LNCaP clone FGC (cell line): ENCODE results near the gene REL.

ENCODE experiments used
- DNase-seq: peaks from one replicate; pipeline ENCODE4 v3.0.0-alpha.2; 2011; ENCODE audit warnings: low read depth
- H3K4me3 ChIP-seq: 2 replicates; pipeline ENCODE4 v1.5.1; 2011; ENCODE audit warnings: mild to moderate bottlenecking, low read depth, low read length, control low read depth
- TF ChIP-seq, protein P1 (sequence below): IDR thresholded peaks from 2 replicates; pipeline ENCODE4 v1.5.1; 2012; ENCODE audit warnings: mild to moderate bottlenecking; ENCODE audit not compliant: control insufficient read depth, insufficient read depth; ENCODE audit errors: extremely low read depth

REL gene

DNA sequence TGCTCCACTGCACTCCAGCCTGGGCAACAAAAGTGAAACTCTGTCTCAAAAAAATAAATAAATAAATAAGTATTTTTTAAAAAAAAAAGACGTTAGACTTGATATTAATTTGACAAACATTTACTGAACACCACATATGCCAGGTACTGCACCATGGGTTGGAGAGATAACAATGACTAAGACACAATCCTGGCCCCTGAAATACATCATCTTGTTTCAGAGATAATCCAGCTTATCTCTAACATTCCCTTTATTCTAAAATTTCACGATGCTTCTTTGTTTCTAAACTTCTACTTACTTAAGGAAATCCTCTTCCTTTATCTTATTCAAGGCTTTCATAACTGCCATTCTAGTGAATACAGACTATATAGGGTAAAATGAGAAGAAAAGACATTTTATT is 81.2 kb downstream of the REL start:
- no peak for DNase-seq
- TF ChIP-seq, protein P1, sequence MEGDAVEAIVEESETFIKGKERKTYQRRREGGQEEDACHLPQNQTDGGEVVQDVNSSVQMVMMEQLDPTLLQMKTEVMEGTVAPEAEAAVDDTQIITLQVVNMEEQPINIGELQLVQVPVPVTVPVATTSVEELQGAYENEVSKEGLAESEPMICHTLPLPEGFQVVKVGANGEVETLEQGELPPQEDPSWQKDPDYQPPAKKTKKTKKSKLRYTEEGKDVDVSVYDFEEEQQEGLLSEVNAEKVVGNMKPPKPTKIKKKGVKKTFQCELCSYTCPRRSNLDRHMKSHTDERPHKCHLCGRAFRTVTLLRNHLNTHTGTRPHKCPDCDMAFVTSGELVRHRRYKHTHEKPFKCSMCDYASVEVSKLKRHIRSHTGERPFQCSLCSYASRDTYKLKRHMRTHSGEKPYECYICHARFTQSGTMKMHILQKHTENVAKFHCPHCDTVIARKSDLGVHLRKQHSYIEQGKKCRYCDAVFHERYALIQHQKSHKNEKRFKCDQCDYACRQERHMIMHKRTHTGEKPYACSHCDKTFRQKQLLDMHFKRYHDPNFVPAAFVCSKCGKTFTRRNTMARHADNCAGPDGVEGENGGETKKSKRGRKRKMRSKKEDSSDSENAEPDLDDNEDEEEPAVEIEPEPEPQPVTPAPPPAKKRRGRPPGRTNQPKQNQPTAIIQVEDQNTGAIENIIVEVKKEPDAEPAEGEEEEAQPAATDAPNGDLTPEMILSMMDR: no peak
- H3K4me3 ChIP-seq: no peak overlapping the region

DNA sequence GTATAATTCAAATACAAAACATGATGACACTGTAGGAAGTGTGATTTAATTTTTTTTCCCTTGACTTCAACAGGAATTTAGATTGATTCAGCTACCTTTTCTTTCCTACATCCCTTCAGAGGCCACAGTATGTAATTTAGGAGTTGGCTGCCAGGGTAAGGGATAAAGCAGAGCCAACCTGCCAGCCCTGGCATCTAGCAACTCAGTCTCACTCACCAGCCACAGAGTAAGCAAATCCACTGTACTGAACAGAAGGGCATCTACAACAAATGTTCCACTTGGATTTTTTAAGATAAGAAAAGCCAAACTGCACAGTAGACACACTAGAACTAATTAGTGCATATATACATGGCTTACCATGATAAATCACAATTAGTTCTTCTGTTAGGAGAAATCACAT is 81.8 kb downstream of the REL start:
- DNase-seq: no peak
- TF ChIP-seq, protein P1: no peak
- no peak overlapping the region for H3K4me3 ChIP-seq

DNA sequence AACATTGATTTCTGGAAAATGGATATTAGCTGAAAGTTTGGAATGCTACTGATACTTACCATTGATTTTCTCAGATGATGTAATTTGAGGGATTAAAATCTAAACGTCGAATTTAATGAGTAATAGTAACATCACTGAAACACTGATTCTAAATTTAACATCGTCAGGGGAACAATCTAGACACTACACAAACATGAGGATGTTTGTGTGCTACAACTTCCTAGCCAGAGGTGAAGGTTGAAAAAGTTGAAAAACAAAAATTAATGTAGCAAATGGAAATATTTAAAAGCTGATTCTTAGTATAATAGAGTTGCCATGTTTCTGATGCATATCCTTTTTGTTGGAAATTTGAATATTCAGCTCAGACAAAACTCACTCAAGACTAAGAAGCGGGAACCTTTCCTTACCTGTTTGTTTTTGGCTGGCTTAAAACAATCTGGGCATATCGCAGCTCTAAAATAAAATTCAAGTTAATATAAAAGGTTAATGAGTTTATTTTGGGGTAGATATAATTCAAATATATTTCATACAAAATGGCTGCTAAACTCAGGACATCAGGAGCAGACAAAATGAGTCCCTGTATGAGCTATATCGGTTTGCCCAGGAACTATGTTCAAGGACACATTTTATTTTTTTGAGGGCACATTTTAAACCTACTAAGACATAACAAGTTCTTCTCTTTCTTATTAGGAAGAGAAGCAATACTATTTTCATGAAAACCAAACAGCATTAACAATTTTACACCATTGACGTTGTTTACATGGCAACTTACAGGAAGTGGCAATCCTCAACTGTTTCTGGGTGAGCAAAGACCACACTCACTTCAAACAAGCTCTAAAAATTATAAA is 83.5 kb downstream of the REL start:
- no peak for DNase-seq
- TF ChIP-seq, protein P1: no peak
- H3K4me3 ChIP-seq: no peak overlapping the region

DNA sequence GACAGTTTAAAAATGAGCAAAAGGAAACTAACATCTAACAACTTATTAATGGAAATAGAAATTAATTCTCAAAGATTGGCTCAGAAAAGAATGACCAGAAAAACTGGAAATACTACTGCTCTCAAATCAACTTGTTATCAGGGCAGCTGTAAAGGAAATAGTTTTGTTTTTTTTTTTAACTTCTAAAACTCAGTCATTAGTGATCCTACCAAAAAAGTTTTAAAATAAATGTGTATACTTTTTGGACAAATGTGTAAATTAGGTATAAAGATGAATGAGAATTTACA is 84.1 kb downstream of the REL start:
- TF ChIP-seq, protein P1: no peak
- no peak overlapping the region for H3K4me3 ChIP-seq
- DNase-seq: no peak

DNA sequence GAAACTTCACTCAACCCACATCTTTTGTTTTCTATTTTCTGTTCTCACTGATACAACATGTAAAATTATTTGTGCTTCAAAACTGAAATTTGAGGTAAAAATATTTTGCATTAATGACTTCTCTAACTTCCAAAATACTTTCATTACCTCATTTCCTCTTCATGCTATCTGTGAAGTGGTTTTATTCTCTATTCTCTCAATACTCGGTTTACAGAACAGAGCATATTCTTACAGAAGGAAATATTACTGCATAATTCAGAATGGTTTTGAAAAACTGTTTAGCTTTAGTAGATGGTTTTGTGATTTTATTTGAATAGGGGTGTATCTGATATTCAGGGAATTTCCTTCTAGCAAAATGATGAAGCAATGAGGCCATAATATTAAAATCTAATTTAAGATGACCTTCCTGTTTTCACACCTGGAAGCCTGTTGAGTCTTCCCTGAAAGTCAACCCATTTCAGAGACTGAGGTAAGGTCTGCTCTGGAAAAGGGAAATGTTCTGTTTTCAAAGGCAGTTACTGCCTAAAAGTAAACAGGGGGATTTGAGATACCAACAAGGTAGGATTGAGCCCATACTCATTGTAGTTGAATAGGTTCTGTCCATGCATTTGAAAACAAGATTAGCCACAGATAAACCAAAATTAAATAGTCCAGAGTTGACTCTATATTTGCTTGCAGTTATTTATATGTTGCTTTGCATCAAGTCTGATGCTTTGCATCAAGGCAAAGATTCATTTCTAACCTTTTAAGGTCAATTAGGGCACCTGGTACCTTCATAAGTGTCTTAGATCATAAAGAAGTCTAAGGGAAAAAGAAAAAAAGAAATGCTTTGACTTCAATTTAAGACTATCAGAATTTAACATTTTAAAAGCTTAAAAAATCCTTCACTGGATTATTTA is 85.4 kb downstream of the REL start:
- no peak overlapping the region for H3K4me3 ChIP-seq

DNA sequence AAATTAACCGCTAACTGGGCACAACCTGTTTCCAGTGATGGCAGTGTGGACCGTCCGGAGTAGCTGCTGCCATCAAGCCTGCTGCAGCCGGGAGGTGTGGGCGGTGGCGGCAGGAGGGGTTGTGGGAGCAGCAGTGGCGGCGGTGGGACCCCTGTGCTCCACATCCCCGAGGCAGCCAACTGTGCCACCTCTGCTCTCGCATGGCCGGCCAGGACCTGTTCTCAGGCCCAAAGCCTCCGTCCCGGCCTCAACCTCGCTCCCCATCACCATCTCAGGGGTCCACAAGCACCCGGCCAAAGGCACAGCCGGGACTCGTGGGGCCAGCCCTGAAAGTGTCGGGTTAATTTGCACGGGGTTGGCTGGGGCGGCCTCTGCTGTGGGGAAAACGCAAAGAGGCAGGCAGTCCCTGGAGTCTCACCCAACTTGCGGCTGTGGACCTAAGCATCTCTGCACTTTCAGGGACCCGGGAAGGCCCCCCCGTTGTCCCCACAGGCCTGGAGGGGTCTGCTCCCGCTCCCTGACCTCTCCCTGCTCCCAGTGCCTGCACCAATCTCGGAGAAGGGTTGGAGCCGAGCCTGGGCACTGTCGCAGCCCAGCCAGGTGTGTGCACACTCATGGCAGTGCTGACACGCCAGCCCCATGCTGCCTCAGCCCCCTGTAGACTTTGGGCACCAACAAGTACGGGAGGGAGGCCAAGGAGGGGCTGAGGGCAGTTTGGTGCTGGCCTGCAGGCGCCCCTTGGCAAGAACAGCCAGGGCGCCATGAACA is 91.7 kb downstream of the REL start:
- no peak for DNase-seq
- TF ChIP-seq, protein P1: no peak

More for the DNA sequence above, 85.4 kb downstream of the REL start:
- TF ChIP-seq, protein P1: no peak
- DNase-seq: no peak

More for the DNA sequence above, 91.7 kb downstream of the REL start:
- H3K4me3 ChIP-seq: no peak overlapping the region
